ENCODE measurements around the gene UPF1. TPM values are rescaled to one million over a fixed set of nuclear protein-coding genes. Genes with fewer than 3 reads are reported as not detected.

Gene UPF1
- total and polyA plus RNA-seq, 8 donors = 26.3 to 54.4 (median 37.5) TPM

DNA sequence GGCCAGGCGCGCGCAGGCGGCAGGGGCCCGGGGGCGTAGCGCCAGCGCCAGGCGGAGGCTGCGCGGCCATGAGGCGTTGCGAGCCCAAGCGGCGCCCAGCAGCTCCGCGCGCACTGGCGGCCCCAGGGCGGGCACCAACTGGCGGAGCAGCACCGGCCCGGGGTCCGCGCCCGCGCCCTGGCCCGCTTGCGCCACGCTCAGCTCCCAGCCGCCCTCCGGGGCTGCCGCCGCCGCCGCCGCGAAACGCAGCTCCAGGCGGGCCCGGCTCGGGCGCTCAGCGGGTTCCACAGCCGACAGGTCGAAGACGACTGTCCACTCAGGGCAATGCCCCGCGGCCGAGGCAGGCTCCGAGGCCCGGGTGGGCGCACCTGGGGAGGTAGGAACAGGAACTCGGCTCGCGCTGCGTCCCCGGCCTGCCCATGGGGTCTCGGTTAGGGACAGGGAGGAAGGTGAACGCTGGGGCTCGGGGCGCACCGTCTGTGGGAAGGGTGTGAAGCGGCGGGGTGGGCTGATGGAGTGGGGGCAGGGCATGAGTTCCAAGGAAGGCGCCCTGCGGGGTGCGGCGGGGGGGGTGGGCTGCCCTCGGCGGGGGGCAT, 37.4 kb downstream of the UPF1 start:
- H3K36me3 ChIP-seq = peaks cover 4 to 38% (median 34%) of the 10 kb centered on the region in 3 donors
- no peak overlapping the region for H3K27ac ChIP-seq
- intact Hi-C loops (cut with DNase I) = no loop called here
- DNase-seq (peak in 1 of 6 donors; percentile 79), ATAC-seq (no peak), FAIRE-seq (no peak)
- H3K4me3 ChIP-seq = no peak overlapping the region
- H3K4me1 ChIP-seq = no peaks in the 10 kb centered on the region
- no peaks in the 10 kb centered on the region for H3K9me3 ChIP-seq
- no peaks in the 10 kb centered on the region for H3K27me3 ChIP-seq
- 78 to 85% methylated on average over 65 to 71 of the region's 71 CpGs for WGBS, 2 donors
- TF ChIP-seq CTCF (IDR thresholded peaks at IDR 0.05) = no peak

DNA sequence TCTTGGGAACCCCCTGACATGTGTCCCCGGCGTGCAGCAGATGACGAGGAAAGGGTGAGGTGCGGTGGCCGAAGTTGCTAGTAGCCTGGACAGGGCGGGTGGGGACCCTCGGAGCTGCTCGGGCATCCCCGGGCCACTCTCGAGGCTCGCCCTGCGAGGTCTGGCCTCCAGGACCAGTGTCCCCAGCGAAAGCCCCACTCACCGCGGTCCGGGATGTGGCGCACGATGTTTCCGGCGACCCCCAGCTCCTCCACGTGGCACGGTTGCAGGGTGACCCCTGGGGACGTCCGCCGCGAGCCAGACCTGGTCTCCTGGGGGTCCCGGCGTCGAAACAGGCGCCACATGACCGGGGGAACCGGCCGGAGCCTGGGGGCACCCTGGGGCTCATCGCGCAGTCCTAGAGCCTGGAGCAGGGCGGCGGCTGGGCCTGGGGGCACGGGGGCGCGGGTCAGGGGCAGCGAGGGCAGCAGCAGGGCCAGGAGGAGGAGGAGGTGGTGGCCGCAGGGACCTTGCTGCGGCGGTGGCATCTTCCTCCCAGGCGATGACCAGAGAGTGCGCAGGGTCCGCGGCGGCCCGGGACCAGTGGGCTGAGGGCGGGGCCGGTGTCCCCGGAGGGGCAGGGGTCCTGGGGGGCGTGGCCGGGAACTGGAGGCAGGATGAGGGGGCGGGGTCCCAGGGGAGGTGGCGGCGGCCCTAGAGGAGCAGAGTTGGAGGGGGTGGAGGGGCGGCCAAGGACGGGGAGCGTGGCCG, 38.2 kb downstream of the UPF1 start:
- H3K27me3 ChIP-seq = no peaks in the 10 kb centered on the region
- H3K9me3 ChIP-seq = no peaks in the 10 kb centered on the region
- intact Hi-C loops (cut with DNase I) = no loop called here
- DNase-seq (peak in 1 of 6 donors; percentile 80), ATAC-seq (no peak), FAIRE-seq (no peak)
- peaks cover 4 to 30% (median 30%) of the 10 kb centered on the region in 3 donors for H3K36me3 ChIP-seq
- H3K4me3 ChIP-seq = no peak overlapping the region
- H3K27ac ChIP-seq = no peak overlapping the region
- H3K4me1 ChIP-seq = no peaks in the 10 kb centered on the region
- no peak for TF ChIP-seq CTCF (IDR thresholded peaks at IDR 0.05)
- WGBS, 2 donors = 59 to 62% methylated on average over 51 to 62 of the region's 62 CpGs

- H3K27me3 ChIP-seq = no peaks in the 10 kb centered on the region
- H3K27ac ChIP-seq = no peak overlapping the region
- no peaks in the 10 kb centered on the region for H3K4me1 ChIP-seq
- DNase-seq (no peak), FAIRE-seq (no peak), ATAC-seq (no peak)
- intact Hi-C loops (cut with DNase I) = no loop called here
- H3K4me3 ChIP-seq = no peak overlapping the region
- TF ChIP-seq CTCF (IDR thresholded peaks at IDR 0.05) = no peak
- H3K36me3 ChIP-seq = peaks cover under 1 to 23% (median 23%) of the 10 kb centered on the region in 3 donors
- no peaks in the 10 kb centered on the region for H3K9me3 ChIP-seq
- 75 to 83% methylated on average over 19 to 25 of the region's 25 CpGs for WGBS, 2 donors
These were observed 38.9 kb downstream of the UPF1 start for GRCh38 chr19:18870531-18871172.

DNA sequence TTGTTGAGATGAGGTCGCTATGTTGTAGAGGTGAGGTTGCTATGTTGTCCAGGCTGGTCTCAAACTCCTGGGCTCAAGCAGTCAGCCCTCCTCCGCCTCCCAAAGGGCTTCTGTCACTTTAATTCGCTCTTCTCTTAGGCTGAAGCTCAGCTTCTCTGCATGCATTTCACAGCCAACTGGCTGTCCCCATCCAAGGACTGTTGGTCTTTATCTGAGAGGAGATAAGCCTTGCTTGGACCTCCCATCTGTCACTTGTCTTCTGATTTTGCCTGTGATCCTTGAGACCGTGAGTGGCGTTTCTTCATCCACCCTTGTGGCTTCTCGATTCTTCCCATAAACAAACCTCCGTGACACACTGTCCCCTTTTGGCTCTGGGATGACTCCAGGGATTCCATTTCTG, 39.8 kb downstream of the UPF1 start:
- Histone ChIP-seq H3K36me3 (peaks cover 0 to 15% (median 14%) of the 10 kb centered on the region in 3 donors), H3K27ac (no peak overlapping the region), H3K27me3 (no peaks in the 10 kb centered on the region), H3K4me3 (no peak overlapping the region), H3K4me1 (no peaks in the 10 kb centered on the region), H3K9me3 (no peaks in the 10 kb centered on the region)
- DNase-seq (no peak), FAIRE-seq (no peak), ATAC-seq (peak in 1 of 4 donors; percentile 4)
- TF ChIP-seq CTCF (IDR thresholded peaks at IDR 0.05) = no peak
- intact Hi-C loops (cut with DNase I) = no loop called here
- 65 to 67% methylated on average over 7 of the region's 7 CpGs for WGBS, 2 donors

Measured in pancreas (tissue), 10 donors.